PC-3 (cell line): ENCODE results near the gene AIFM3. TPM values are rescaled to one million over a fixed set of nuclear protein-coding genes. Genes with fewer than 3 reads are reported as not detected.

Experiments used
- ATAC-seq: fragments of 200-7000 bp; cut with Tn5 transposase; 2 replicates; pipeline ENCODE4 v1.9.1; 2020; ENCODE audit warnings: mild to moderate bottlenecking, moderate library complexity
- BruUV-seq: library from RNA; stranded (reverse); fragments of 400-500 nt; replicated peaks from 2 replicates; lab custom pipeline; 2021; lab: Mats Ljungman, UMichigan
- CTCF ChIA-PET: fragments of 300-600 bp; sonication (Branson Sonifier 250); formaldehyde crosslinking; loops from one replicate; lab custom pipeline; 2022; ENCODE audit warnings: antibody characterized with exemption; lab: Charles Lee
- POLR2A ChIA-PET: fragments of 300-600 bp; sonication (Branson Sonifier 250); formaldehyde crosslinking; loops from one replicate; lab custom pipeline; 2022; ENCODE audit warnings: antibody characterized with exemption; ENCODE audit not compliant: unreplicated experiment; lab: Charles Lee
- DNase-seq: peaks from one replicate; pipeline ENCODE4 v3.0.0-alpha.2; 2015
- H2AFZ ChIP-seq: fragments of 300-600 bp; sonication (generic); 2 replicates; pipeline ENCODE4 v1.6.0; 2016; ENCODE audit warnings: antibody characterized with exemption, low read length
- H3F3A ChIP-seq: fragments of 300-600 bp; sonication (generic); one replicate; pipeline ENCODE4 v1.6.0; 2017; ENCODE audit warnings: antibody characterized with exemption, low read length, control low read depth, mild to moderate bottlenecking; ENCODE audit not compliant: unreplicated experiment
- H3K27ac ChIP-seq: fragments of 300-600 bp; sonication (generic); 2 replicates; pipeline ENCODE4 v1.5.1; 2016; ENCODE audit warnings: mild to moderate bottlenecking, low read length
- H3K27me3 ChIP-seq: fragments of 300-600 bp; sonication (generic); 2 replicates; pipeline ENCODE4 v1.6.1; 2016; ENCODE audit warnings: low read length, mixed read lengths
- H3K36me3 ChIP-seq: fragments of 300-600 bp; sonication (generic); 2 replicates; pipeline ENCODE4 v1.6.1; 2016; ENCODE audit warnings: low read depth, mixed run types, low read length, mixed read lengths
- H3K4me1 ChIP-seq: fragments of 300-600 bp; sonication (generic); 2 replicates; pipeline ENCODE4 v1.5.1; 2016; ENCODE audit warnings: low read length; ENCODE audit not compliant: insufficient read depth
- H3K4me2 ChIP-seq: fragments of 300-600 bp; sonication (generic); 2 replicates; pipeline ENCODE4 v1.6.0; 2016; ENCODE audit warnings: low read length
- H3K4me3 ChIP-seq: fragments of 300-600 bp; sonication (generic); 2 replicates; pipeline ENCODE4 v1.5.1; 2016; ENCODE audit warnings: mild to moderate bottlenecking, low read length, mixed read lengths
- H3K79me2 ChIP-seq: fragments of 300-600 bp; sonication (generic); 2 replicates; pipeline ENCODE4 v1.6.1; 2017; ENCODE audit warnings: low read length, mixed read lengths
- H3K9ac ChIP-seq: fragments of 300-600 bp; sonication (generic); 2 replicates; pipeline ENCODE4 v1.6.0; 2016; ENCODE audit warnings: mild to moderate bottlenecking, low read length
- H3K9me2 ChIP-seq: fragments of 300-600 bp; sonication (generic); replicated peaks from 2 replicates; pipeline ENCODE4 v1.6.1; 2016; ENCODE audit warnings: mixed run types, low read length, mixed read lengths
- H3K9me3 ChIP-seq: fragments of 300-600 bp; sonication (generic); 2 replicates; pipeline ENCODE4 v1.6.1; 2016; ENCODE audit warnings: low read length, mixed read lengths
- H4K20me1 ChIP-seq: fragments of 300-600 bp; sonication (generic); 2 replicates; pipeline ENCODE4 v1.6.1; 2016; ENCODE audit warnings: low read length, mixed read lengths
- EZH2 ChIP-seq: fragments of 300-600 bp; sonication (generic); IDR thresholded peaks from one replicate; pipeline ENCODE4 v1.6.1; 2017; ENCODE audit warnings: antibody characterized with exemption, mild to moderate bottlenecking, low read length; ENCODE audit not compliant: unreplicated experiment
- EZH2phosphoT487 ChIP-seq: fragments of 300-600 bp; sonication (generic); IDR thresholded peaks from 2 replicates; pipeline ENCODE4 v1.6.1; 2018; ENCODE audit warnings: mild to moderate bottlenecking, antibody characterized with exemption, low read length, borderline replicate concordance
- intact Hi-C: fragments of 100-400 bp; cut with micrococcal nuclease; formaldehyde crosslinking; loops from 2 replicates; pipeline ENCODE4 v1.9.0; 2023
- total RNA-seq: library from RNA; depleted of rRNA; stranded (reverse); fragments of >200 nt; gene quantifications from 2 replicates; pipeline ENCODE4 v1.2.3, GENCODE V29; 2014
- TF ChIP-seq, protein P1 (sequence below): fragments of 300-600 bp; sonication (generic); conservative IDR thresholded peaks from 2 replicates; pipeline ENCODE4 v1.5.1; 2017; ENCODE audit warnings: antibody characterized with exemption, low read depth, mild to moderate bottlenecking, low read length

The AIFM3 gene
- total RNA-seq, 1 experiment from 2014 or later: 1.5 TPM

DNA sequence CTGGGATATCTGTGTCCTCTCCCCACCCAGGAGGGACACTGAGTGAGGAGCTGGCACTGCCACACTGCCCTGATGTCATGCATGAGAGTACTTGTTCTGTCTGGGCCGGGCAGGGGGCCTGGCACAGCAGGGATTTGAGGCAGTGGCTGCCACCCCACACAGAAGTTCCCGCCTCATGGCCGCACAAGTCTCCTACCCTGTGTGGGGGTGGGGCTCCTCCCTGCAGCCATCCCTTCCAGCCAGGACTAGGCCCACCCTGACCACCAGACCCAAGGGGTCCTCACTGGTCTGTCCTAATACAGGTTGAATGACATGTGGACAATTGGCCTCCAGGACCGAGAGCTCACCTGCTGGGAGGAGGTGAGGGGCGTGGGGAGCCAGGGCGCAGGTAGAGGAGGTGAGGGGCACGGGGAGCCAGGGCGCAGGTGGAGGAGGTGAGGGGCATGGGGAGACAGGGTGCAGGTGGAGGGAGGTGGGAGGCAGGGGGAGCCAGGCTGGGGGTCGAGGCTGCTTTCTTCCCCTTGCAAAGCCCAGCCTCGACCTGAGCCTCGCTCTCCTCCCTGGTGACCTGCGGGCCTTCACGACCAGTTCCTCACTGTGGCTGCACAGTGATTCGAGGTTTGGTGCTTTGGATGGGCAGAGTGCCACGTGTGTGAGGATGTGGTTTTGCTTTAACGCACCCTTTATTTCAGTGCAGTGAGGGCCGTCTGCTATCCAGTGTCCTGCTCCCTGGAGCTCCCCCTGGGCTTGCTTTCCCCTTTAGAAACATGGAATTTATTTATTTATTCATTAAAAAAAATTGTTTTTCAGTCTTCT, 22.5 kb downstream of the AIFM3 start:
- BruUV-seq: no TSS peak
- no peaks in the 10 kb centered on the region; the same call in 1 of the 2 replicates for H3K36me3 ChIP-seq
- POLR2A ChIA-PET: no interaction called here

DNA sequence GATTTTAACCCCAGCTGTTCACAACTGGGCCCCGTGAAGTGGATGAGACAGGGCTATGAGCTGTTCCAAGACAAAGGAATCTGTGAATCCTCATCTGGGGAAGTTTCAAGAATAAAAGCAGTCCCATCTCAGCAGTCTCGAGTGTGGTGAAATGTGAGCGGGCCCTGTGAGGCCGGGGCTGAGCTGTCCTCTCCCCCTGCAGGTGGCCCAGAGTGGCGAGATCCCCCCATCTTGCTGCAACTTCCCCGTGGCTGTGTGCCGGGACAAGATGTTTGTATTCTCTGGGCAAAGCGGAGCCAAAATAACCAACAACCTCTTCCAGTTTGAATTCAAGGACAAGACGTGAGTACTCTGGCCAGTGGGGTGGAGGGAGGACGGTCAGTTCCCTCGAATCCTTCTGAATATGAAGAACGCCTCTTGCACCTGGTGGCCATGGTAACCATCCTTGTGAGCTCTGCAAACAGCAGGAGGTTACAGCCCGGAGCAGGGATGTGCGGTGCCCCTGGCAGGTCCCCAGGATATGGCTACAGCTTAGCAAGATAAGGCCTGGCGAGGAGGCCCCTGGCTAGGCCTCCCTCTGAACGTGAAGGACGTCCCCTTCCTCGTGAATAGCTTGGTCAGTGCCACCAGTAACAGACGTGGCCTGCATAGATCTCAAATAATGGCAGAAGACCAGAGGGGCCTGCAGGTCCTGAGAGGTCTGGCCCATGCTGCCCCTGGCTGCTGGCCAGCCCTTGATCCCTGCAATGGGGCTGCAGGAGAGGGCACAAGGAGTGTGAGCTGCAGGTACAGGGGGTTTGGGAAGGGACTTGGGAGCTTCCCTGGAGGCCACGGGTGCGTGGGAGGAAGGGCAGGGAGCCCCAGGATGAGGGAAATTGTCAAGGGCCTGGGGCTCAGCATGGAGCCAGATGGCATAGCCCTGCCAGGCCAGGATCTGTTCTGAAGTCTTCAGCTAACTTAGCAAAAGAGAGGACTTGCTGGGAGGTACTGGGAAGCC, 23.4 kb downstream of the AIFM3 start:
- no TSS peak for BruUV-seq
- Histone ChIP-seq H3K4me2 (no peak overlapping the region), H3K9ac (no peak overlapping the region), H3K9me2 (no peaks in the 10 kb centered on the region), H3K9me3 (no peaks in the 10 kb centered on the region), H3K4me3 (no peak overlapping the region), H3K4me1 (no peaks in the 10 kb centered on the region), H2AFZ (no peak overlapping the region), H3K36me3 (no peaks in the 10 kb centered on the region; the same call in 1 of the 2 replicates), H3K27me3 (no peaks in the 10 kb centered on the region), H4K20me1 (no peaks in the 10 kb centered on the region), H3F3A (no peaks in the 10 kb centered on the region), H3K79me2 (no peaks in the 10 kb centered on the region), H3K27ac (no peak overlapping the region)
- intact Hi-C loops: no loop called here
- no peak for DNase-seq
- no peak for TF ChIP-seq EZH2phosphoT487
- TF ChIP-seq EZH2: no peak
- TF ChIP-seq, protein P1, sequence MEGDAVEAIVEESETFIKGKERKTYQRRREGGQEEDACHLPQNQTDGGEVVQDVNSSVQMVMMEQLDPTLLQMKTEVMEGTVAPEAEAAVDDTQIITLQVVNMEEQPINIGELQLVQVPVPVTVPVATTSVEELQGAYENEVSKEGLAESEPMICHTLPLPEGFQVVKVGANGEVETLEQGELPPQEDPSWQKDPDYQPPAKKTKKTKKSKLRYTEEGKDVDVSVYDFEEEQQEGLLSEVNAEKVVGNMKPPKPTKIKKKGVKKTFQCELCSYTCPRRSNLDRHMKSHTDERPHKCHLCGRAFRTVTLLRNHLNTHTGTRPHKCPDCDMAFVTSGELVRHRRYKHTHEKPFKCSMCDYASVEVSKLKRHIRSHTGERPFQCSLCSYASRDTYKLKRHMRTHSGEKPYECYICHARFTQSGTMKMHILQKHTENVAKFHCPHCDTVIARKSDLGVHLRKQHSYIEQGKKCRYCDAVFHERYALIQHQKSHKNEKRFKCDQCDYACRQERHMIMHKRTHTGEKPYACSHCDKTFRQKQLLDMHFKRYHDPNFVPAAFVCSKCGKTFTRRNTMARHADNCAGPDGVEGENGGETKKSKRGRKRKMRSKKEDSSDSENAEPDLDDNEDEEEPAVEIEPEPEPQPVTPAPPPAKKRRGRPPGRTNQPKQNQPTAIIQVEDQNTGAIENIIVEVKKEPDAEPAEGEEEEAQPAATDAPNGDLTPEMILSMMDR: no peak
- ATAC-seq: no peak
- CTCF ChIA-PET: no interaction called here
- POLR2A ChIA-PET: no interaction called here

More for the DNA sequence above, 22.5 kb downstream of the AIFM3 start:
- Histone ChIP-seq H4K20me1 (no peaks in the 10 kb centered on the region), H3K79me2 (no peaks in the 10 kb centered on the region), H3K9ac (no peak overlapping the region), H3K9me3 (no peaks in the 10 kb centered on the region), H3F3A (no peaks in the 10 kb centered on the region), H3K4me1 (no peaks in the 10 kb centered on the region), H2AFZ (no peak overlapping the region), H3K27ac (no peak overlapping the region), H3K4me3 (no peak overlapping the region), H3K4me2 (no peak overlapping the region), H3K9me2 (no peaks in the 10 kb centered on the region), H3K27me3 (no peaks in the 10 kb centered on the region)
- intact Hi-C loops: no loop called here
- no peak; the same call in 1 of the 2 replicates for ATAC-seq
- no peak for DNase-seq
- TF ChIP-seq, protein P1: no peak
- TF ChIP-seq EZH2phosphoT487 (no peak), EZH2 (no peak)
- CTCF ChIA-PET: interaction anchor here (0.6 kb wide), 1 partner anchor 657 kb away, joined by 4 read pairs; no protein-coding TSS in a partner anchor
